Suprapubic skin (tissue), 4 donors: ENCODE data around the gene TOGARAM2. TPM values are rescaled to one million over a fixed set of nuclear protein-coding genes. Genes with fewer than 3 reads are reported as not detected.
A peak's percentile ranks its signal among the peaks of the same experiment; 100 is the strongest.

Source experiments
- DNase-seq, 2 donors: peaks; one replicate each; pipeline ENCODE4 v3.0.0-alpha.2; 2019; ENCODE audit warnings: low spot score in 2 of 2
- H3K27ac ChIP-seq: fragments of 200-600 bp; sonication (generic); one replicate; pipeline ENCODE4 v1.5.1; 2019
- H3K27me3 ChIP-seq: fragments of 200-600 bp; sonication (generic); one replicate; pipeline ENCODE4 v1.5.1; 2019
- H3K36me3 ChIP-seq: fragments of 200-600 bp; sonication (generic); one replicate; pipeline ENCODE4 v1.5.1; 2019
- H3K4me1 ChIP-seq: fragments of 200-600 bp; sonication (generic); one replicate; pipeline ENCODE4 v1.5.1; 2019
- H3K4me3 ChIP-seq: fragments of 200-600 bp; sonication (generic); one replicate; pipeline ENCODE4 v1.5.1; 2019; ENCODE audit warnings: mild to moderate bottlenecking
- H3K9me3 ChIP-seq: fragments of 200-600 bp; sonication (generic); one replicate; pipeline ENCODE4 v1.5.1; 2019
- EP300 ChIP-seq: sonication (generic); formaldehyde crosslinking; IDR thresholded peaks from one replicate; pipeline ENCODE4 v1.6.1; 2017; ENCODE audit warnings: antibody characterized with exemption
- POLR2A ChIP-seq, 2 donors: fragments of 450-650 bp; IDR thresholded peaks; one replicate each; pipeline ENCODE4 v1.6.1; 2017; ENCODE audit warnings: antibody characterized with exemption in 2 of 2, mild to moderate bottlenecking in 2 of 2, moderate library complexity in 2 of 2
- POLR2AphosphoS5 ChIP-seq, 3 donors: sonication (generic); formaldehyde crosslinking; IDR thresholded peaks; one replicate each; pipeline ENCODE4 v1.6.1; 2017; ENCODE audit warnings: antibody characterized with exemption in 3 of 3
- WGBS: methylation state at CpG from one replicate; pipeline ENCODE4 v1.1.5; 2018; 5-methylcytosine and 5-hydroxymethylcytosine counted together
- total RNA-seq, 4 donors: library from RNA; depleted of rRNA; stranded (reverse); fragments of >200 nt; gene quantifications; one replicate each; pipeline ENCODE4 v1.1.0, GENCODE V29; 2016
- TF ChIP-seq, protein P1 (sequence below), 2 donors: fragments of 200-600 bp in 1 of 2; fragments of 450-650 bp in 1 of 2; sonication (generic) in 1 of 2; IDR thresholded peaks; one replicate each; pipeline ENCODE4 v1.5.1; 2016 to 2019; ENCODE audit warnings: antibody characterized with exemption in 2 of 2, mild to moderate bottlenecking in 1 of 2, moderate library complexity in 1 of 2

The TOGARAM2 gene
- total RNA-seq, 4 donors from 2014 or later, result 0.08 to 4.9 (median 1.4) TPM

DNA sequence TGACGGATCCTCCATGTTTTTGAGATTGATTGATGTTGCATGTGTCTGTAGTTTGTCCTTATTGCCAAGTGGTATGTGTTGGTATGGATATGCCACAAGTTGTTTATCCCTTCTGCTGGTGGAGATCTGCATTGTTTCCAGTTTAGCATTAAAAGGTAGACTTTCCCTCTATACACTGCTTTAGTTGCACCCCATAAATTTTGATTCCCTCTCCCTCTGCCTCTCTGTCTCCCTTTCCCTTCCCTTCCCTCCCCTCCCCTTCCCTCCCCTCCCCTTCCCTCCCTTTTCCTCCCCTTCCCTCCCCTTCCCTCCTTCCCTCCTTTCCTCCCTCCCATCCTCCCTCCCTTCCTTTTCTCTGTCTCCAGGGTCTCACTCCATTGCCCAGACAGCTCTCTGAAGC, 18.6 kb upstream of the TOGARAM2 start:
- no peaks in the 10 kb centered on the region for H3K9me3 ChIP-seq
- no peak for TF ChIP-seq POLR2A (IDR thresholded peaks at IDR 0.05)
- no peak for TF ChIP-seq EP300
- TF ChIP-seq, protein P1, sequence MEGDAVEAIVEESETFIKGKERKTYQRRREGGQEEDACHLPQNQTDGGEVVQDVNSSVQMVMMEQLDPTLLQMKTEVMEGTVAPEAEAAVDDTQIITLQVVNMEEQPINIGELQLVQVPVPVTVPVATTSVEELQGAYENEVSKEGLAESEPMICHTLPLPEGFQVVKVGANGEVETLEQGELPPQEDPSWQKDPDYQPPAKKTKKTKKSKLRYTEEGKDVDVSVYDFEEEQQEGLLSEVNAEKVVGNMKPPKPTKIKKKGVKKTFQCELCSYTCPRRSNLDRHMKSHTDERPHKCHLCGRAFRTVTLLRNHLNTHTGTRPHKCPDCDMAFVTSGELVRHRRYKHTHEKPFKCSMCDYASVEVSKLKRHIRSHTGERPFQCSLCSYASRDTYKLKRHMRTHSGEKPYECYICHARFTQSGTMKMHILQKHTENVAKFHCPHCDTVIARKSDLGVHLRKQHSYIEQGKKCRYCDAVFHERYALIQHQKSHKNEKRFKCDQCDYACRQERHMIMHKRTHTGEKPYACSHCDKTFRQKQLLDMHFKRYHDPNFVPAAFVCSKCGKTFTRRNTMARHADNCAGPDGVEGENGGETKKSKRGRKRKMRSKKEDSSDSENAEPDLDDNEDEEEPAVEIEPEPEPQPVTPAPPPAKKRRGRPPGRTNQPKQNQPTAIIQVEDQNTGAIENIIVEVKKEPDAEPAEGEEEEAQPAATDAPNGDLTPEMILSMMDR (IDR thresholded peaks at IDR 0.05), result no peak
- TF ChIP-seq POLR2AphosphoS5 (IDR thresholded peaks at IDR 0.05), result no peak
- H3K27me3 ChIP-seq, result no peaks in the 10 kb centered on the region
- H3K27ac ChIP-seq, result no peak overlapping the region
- H3K4me3 ChIP-seq, result no peak overlapping the region
- H3K4me1 ChIP-seq, result peaks cover 5% of the 10 kb centered on the region
- no peak for DNase-seq
- WGBS, result 94% methylated on average over 1 of the region's 1 CpG
- no peaks in the 10 kb centered on the region for H3K36me3 ChIP-seq

DNA sequence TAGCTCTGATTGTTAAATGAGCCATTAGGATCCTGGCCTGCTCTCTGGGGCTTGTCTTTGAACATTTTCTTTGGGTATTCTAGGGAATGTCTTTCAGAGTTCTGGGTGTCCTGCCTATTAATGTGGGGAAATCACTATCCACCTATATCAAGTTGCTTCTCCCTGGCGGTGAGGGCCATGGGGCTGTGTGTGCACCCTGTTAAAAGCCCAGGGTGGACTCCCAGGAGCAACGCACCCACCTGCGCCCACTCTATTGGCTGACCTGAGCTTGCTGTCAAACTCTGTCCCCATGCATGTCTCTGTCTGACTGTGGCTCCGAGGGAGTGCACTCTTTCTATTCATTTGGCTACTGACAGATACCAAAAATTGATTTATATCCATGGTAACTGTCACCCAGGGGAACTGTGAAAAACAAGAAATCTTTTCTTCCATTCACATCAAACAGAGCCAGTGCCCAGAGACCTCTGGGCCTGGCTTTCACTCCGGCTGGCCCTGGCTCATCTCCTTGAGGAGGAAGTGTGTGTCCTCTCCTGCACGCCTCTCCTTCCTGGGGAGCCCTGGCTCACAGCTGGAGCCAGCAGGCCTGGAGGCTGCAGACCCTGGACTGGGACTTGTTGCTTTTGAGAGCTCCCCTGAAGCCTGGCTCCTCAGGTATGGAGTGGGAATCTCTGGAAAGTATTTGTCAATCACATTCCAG, 10.5 kb upstream of the TOGARAM2 start:
- Histone ChIP-seq H3K36me3 (no peaks in the 10 kb centered on the region), H3K27me3 (no peaks in the 10 kb centered on the region), H3K27ac (no peak overlapping the region), H3K9me3 (no peaks in the 10 kb centered on the region), H3K4me3 (no peak overlapping the region), H3K4me1 (peaks cover 2% of the 10 kb centered on the region)
- TF ChIP-seq POLR2AphosphoS5 (IDR thresholded peaks at IDR 0.05) (no peak), EP300 (no peak), POLR2A (IDR thresholded peaks at IDR 0.05) (no peak)
- TF ChIP-seq, protein P1 (IDR thresholded peaks at IDR 0.05), result no peak
- WGBS, result 71% methylated on average over 5 of the region's 6 CpGs
- DNase-seq, result peak in 1 of 2 donors; percentile 57

DNA sequence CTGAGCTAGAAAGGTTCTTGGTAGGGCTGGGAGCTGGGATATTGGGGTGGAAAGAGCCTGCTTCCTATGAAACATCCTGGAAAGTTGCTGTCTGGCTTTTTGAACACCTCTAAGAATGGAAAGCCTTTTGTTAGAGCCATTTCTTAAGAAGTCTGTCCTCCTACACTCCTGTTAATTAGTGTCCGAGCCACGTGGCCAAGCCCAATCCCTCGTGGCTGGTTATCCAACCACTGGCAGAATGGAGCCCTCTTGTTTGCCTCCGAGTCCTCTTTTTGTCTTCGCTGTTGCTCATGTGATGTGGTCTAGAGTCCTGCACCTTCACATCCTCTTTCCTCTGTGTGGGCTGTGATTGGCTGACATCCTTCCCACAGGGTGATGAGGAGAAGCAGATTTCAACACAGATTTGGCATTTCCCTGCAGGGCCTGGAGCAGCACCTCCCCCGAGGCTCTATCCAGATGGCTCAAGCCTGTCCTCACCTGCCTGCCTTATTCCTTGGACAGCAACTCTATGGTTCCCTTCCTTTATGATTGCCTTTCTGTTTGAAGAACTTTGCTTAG, 8.2 kb upstream of the TOGARAM2 start:
- Histone ChIP-seq H3K4me1 (peaks cover 8% of the 10 kb centered on the region), H3K27ac (no peak overlapping the region), H3K4me3 (no peak overlapping the region), H3K27me3 (no peaks in the 10 kb centered on the region), H3K9me3 (no peaks in the 10 kb centered on the region), H3K36me3 (no peaks in the 10 kb centered on the region)
- DNase-seq, result peak in 1 of 2 donors; percentile 22
- TF ChIP-seq POLR2A (IDR thresholded peaks at IDR 0.05) (no peak), POLR2AphosphoS5 (IDR thresholded peaks at IDR 0.05) (no peak), EP300 (no peak)
- TF ChIP-seq, protein P1 (IDR thresholded peaks at IDR 0.05), result no peak
- WGBS, result 72% methylated on average over 6 of the region's 6 CpGs

DNA sequence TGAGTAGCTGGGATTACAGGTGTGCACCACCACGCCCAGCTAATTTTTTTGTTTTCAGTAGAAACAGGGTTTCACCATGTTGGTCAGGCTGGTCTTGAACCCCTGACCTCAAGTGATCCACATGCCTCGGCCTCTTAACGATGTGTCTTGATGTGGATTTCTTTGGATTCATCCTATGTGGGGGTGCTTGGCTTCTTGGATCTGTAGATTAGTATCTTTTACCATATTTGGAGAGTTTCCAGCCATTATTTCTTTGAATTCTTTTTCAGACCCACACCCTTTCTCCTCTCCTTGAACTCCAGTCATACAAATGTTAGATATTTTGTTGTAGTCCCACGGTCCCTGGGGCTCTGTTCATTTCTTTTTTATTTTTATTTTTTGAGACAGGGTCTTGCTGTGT, 6.8 kb upstream of the TOGARAM2 start:
- DNase-seq, result no peak
- H3K4me1 ChIP-seq, result peaks cover 8% of the 10 kb centered on the region
- TF ChIP-seq, protein P1 (IDR thresholded peaks at IDR 0.05), result no peak
- no peak for TF ChIP-seq POLR2A (IDR thresholded peaks at IDR 0.05)
- TF ChIP-seq EP300, result no peak
- TF ChIP-seq POLR2AphosphoS5 (IDR thresholded peaks at IDR 0.05), result no peak
- no peaks in the 10 kb centered on the region for H3K36me3 ChIP-seq
- no peaks in the 10 kb centered on the region for H3K9me3 ChIP-seq
- no peak overlapping the region for H3K27ac ChIP-seq
- 95% methylated on average over 4 of the region's 4 CpGs for WGBS
- H3K27me3 ChIP-seq, result no peaks in the 10 kb centered on the region
- H3K4me3 ChIP-seq, result no peak overlapping the region

DNA sequence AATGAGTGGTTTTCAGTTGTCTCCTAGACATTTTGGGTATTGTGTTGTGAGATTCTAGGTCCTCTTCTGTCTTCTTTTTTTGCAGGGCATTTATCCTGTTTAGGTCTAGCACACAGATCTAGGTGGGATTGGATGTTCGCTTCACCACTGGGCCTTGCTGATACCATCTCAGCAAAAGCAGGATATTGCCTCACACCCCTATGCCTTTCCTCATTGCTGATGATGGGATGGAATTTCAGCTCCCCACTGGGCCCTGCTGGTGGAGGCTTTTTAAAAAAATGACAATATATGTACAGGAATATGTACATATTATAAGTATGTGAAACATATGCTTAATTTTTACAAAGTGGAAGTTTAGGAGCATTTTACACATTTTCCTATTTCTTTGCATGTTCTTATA, 5.4 kb upstream of the TOGARAM2 start:
- no peak overlapping the region for H3K4me3 ChIP-seq
- no peaks in the 10 kb centered on the region for H3K36me3 ChIP-seq
- no peaks in the 10 kb centered on the region for H3K27me3 ChIP-seq
- TF ChIP-seq POLR2AphosphoS5 (IDR thresholded peaks at IDR 0.05) (no peak), POLR2A (IDR thresholded peaks at IDR 0.05) (no peak), EP300 (no peak)
- TF ChIP-seq, protein P1 (IDR thresholded peaks at IDR 0.05), result no peak
- H3K9me3 ChIP-seq, result no peaks in the 10 kb centered on the region
- no peak overlapping the region for H3K27ac ChIP-seq
- DNase-seq, result no peak
- H3K4me1 ChIP-seq, result peaks cover 16% of the 10 kb centered on the region
- 88% methylated on average over 1 of the region's 1 CpG for WGBS
